ENCODE results near the gene NXPH1. TPM values are rescaled to one million over a fixed set of nuclear protein-coding genes. Genes with fewer than 3 reads are reported as not detected.
A peak's percentile ranks its signal among the peaks of the same experiment; 100 is the strongest.

The NXPH1 gene
- total and polyA plus RNA-seq, 8 donors = 0.11 TPM; not detected in 7

- peak in 1 of 4 donors; percentile 21 for DNase-seq
- TF ChIP-seq CTCF (IDR thresholded peaks at IDR 0.05) = no peak
- Histone ChIP-seq H3K27me3 (no peaks in the 10 kb centered on the region), H3K36me3 (no peaks in the 10 kb centered on the region), H3K9me3 (no peaks in the 10 kb centered on the region), H3K27ac (no peak overlapping the region), H3K4me1 (no peaks in the 10 kb centered on the region), H3K4me3 (no peak overlapping the region)
- intact Hi-C loops (cut with DNase I) = no loop called here
- no peak for ATAC-seq
Observed at GRCh38 chr7:8582728-8583127, 149.3 kb downstream of the NXPH1 start.

GRCh38 chr7:8585591-8585990 lies 152.2 kb downstream of the NXPH1 start:
- H3K27me3 ChIP-seq = no peaks in the 10 kb centered on the region
- no peak for DNase-seq

GRCh38 chr7:8590225-8590624 lies 156.8 kb downstream of the NXPH1 start:
- Histone ChIP-seq H3K4me1 (no peaks in the 10 kb centered on the region), H3K27ac (no peak overlapping the region), H3K27me3 (no peaks in the 10 kb centered on the region), H3K4me3 (no peak overlapping the region), H3K9me3 (no peaks in the 10 kb centered on the region), H3K36me3 (no peaks in the 10 kb centered on the region)
- no peak for ATAC-seq
- TF ChIP-seq CTCF (IDR thresholded peaks at IDR 0.05) = no peak
- intact Hi-C loops (cut with DNase I) = no loop called here
- DNase-seq = no peak

More at GRCh38 chr7:8585591-8585990, 152.2 kb downstream of the NXPH1 start:
- Histone ChIP-seq H3K4me1 (no peaks in the 10 kb centered on the region), H3K36me3 (no peaks in the 10 kb centered on the region), H3K27ac (no peak overlapping the region), H3K4me3 (no peak overlapping the region), H3K9me3 (no peaks in the 10 kb centered on the region)
- no peak for ATAC-seq
- intact Hi-C loops (cut with DNase I) = no loop called here
- no peak for TF ChIP-seq CTCF (IDR thresholded peaks at IDR 0.05)

- Histone ChIP-seq H3K4me1 (no peaks in the 10 kb centered on the region), H3K27me3 (no peaks in the 10 kb centered on the region), H3K4me3 (no peak overlapping the region), H3K36me3 (no peaks in the 10 kb centered on the region), H3K27ac (no peak overlapping the region), H3K9me3 (no peaks in the 10 kb centered on the region)
- DNase-seq = no peak
- no peak for TF ChIP-seq CTCF (IDR thresholded peaks at IDR 0.05)
- peak; percentile 84 for ATAC-seq
- intact Hi-C loops (cut with DNase I) = no loop called here
Observed at GRCh38 chr7:8590791-8591190, 157.4 kb downstream of the NXPH1 start.

GRCh38 chr7:8591289-8591688 lies 157.9 kb downstream of the NXPH1 start:
- no peak for ATAC-seq
- TF ChIP-seq CTCF (IDR thresholded peaks at IDR 0.05) = no peak
- Histone ChIP-seq H3K4me1 (no peaks in the 10 kb centered on the region), H3K27ac (no peak overlapping the region), H3K36me3 (no peaks in the 10 kb centered on the region), H3K27me3 (no peaks in the 10 kb centered on the region), H3K9me3 (no peaks in the 10 kb centered on the region), H3K4me3 (no peak overlapping the region)
- intact Hi-C loops (cut with DNase I) = no loop called here
- no peak for DNase-seq

All from left lung (tissue), 10 donors.